CD4-positive, alpha-beta T cell treated with Interleukin-6 at 100 ng/mL for 8 hours (primary cell): ENCODE results near the gene UQCRC1.

Experiments
- DNase-seq: peaks from one replicate; pipeline ENCODE4 v3.0.0-alpha.2; 2020; ENCODE audit warnings: mixed read lengths, low spot score

UQCRC1 gene

GRCh38 chr3:48599077-48599501 lies 10.4 kb downstream of the UQCRC1 start:
- no peak for DNase-seq

- no peak for DNase-seq
These were observed 10.9 kb downstream of the UQCRC1 start for GRCh38 chr3:48598323-48599076.

- DNase-seq = no peak
These were observed 12.0 kb downstream of the UQCRC1 start for GRCh38 chr3:48597408-48597800.

GRCh38 chr3:48596676-48597407 lies 12.6 kb downstream of the UQCRC1 start:
- DNase-seq = no peak

GRCh38 chr3:48596157-48596556 lies 13.3 kb downstream of the UQCRC1 start:
- no peak for DNase-seq

GRCh38 chr3:48595526-48596121 lies 13.8 kb downstream of the UQCRC1 start:
- DNase-seq = no peak

- DNase-seq = no peak
These were observed 14.3 kb downstream of the UQCRC1 start, which contains the start of gene COL7A1 for GRCh38 chr3:48595075-48595525. COL7A1 (minus strand) TSS chr3:48595329; CDS start chr3:48595159, 170 bp downstream.

GRCh38 chr3:48594417-48595049 lies 14.9 kb downstream of the UQCRC1 start:
- DNase-seq = no peak

- no peak for DNase-seq
These were observed 16.1 kb downstream of the UQCRC1 start for GRCh38 chr3:48593337-48593736.

GRCh38 chr3:48592519-48593087 lies 16.8 kb downstream of the UQCRC1 start:
- DNase-seq = no peak

GRCh38 chr3:48591886-48592518 lies 17.4 kb downstream of the UQCRC1 start:
- DNase-seq = no peak

- DNase-seq = no peak
These were observed 18.0 kb downstream of the UQCRC1 start for GRCh38 chr3:48591436-48591835.

- no peak for DNase-seq
These were observed 21.2 kb downstream of the UQCRC1 start for GRCh38 chr3:48588230-48588629.

GRCh38 chr3:48587686-48588085 lies 21.8 kb downstream of the UQCRC1 start:
- DNase-seq = no peak

GRCh38 chr3:48585411-48585810 lies 24.0 kb downstream of the UQCRC1 start:
- DNase-seq = no peak

GRCh38 chr3:48584836-48585235 lies 24.6 kb downstream of the UQCRC1 start:
- DNase-seq = no peak

- DNase-seq = no peak
These were observed 27.6 kb downstream of the UQCRC1 start for GRCh38 chr3:48581621-48582481.

- no peak for DNase-seq
These were observed 32.8 kb downstream of the UQCRC1 start for GRCh38 chr3:48576647-48577046.

GRCh38 chr3:48575366-48575765 lies 34.1 kb downstream of the UQCRC1 start:
- no peak for DNase-seq

- DNase-seq = no peak
These were observed 35.4 kb downstream of the UQCRC1 start for GRCh38 chr3:48573973-48574585.
